CD8-positive, alpha-beta memory T cell (primary cell): ENCODE measurements around the gene HDGFL2. TPM values are rescaled to one million over a fixed set of nuclear protein-coding genes. Genes with fewer than 3 reads are reported as not detected.
"Not testable (repeated sequence)": the region's sequence is repeated elsewhere in the genome, so short reads cannot be mapped to it uniquely, and the experiment has no call there.

Experiments
- CTCF ChIA-PET: fragments of 350-600 bp; sonication (Branson Sonifier 250); formaldehyde crosslinking; loops from one replicate; lab custom pipeline; 2021; ENCODE audit warnings: antibody characterized with exemption; lab: Charles Lee
- POLR2A ChIA-PET: fragments of 350-600 bp; sonication (Branson Sonifier 250); formaldehyde crosslinking; loops from one replicate; lab custom pipeline; 2021; ENCODE audit warnings: antibody characterized with exemption; lab: Charles Lee
- DNase-seq, 5 donors: peaks; one replicate each; pipeline versions ENCODE4 v3.0.0 to v3.0.0-alpha.2; 2020 to 2022; ENCODE audit warnings: mixed read lengths in 1 of 5
- H3K27ac ChIP-seq: one replicate; pipeline ENCODE4 v1.7.0; 2013; ENCODE audit warnings: low read depth, mild to moderate bottlenecking, low read length, moderate library complexity
- H3K27me3 ChIP-seq: 2 replicates; pipeline ENCODE4 v1.7.0; 2013; ENCODE audit warnings: low read length, mild to moderate bottlenecking; ENCODE audit not compliant: insufficient read depth, poor library complexity, severe bottlenecking
- H3K36me3 ChIP-seq: 2 replicates; pipeline ENCODE4 v1.7.0; 2013; ENCODE audit warnings: mild to moderate bottlenecking, low read length, moderate library complexity; ENCODE audit not compliant: insufficient read depth
- H3K4me1 ChIP-seq: 2 replicates; pipeline ENCODE4 v1.7.0; 2013; ENCODE audit warnings: mild to moderate bottlenecking, low read length, moderate library complexity; ENCODE audit not compliant: insufficient read depth
- H3K4me3 ChIP-seq: 2 replicates; pipeline ENCODE4 v1.7.0; 2013; ENCODE audit warnings: mild to moderate bottlenecking, low read length
- H3K9me3 ChIP-seq: 2 replicates; pipeline ENCODE4 v1.7.0; 2013; ENCODE audit warnings: mild to moderate bottlenecking, low read length
- H3K27ac Mint-ChIP-seq, 8 donors: one replicate each; pipeline ENCODE4 v1.8.0; 2020 to 2021; ENCODE audit warnings: mixed read lengths in 8 of 8, mild to moderate bottlenecking in 6 of 8, inconsistent platforms in 3 of 8, moderate library complexity in 3 of 8
- H3K27me3 Mint-ChIP-seq, 2 donors: one replicate each; pipeline ENCODE4 v1.8.0; 2020 to 2021; ENCODE audit warnings: mixed read lengths in 2 of 2, mild to moderate bottlenecking in 1 of 2, moderate library complexity in 1 of 2
- H3K36me3 Mint-ChIP-seq, 3 donors: one replicate each; pipeline ENCODE4 v1.8.0; 2020 to 2021; ENCODE audit warnings: mixed read lengths in 3 of 3, inconsistent platforms in 1 of 3, mild to moderate bottlenecking in 1 of 3
- H3K4me1 Mint-ChIP-seq, 3 donors: one replicate each; pipeline ENCODE4 v1.8.0; 2020 to 2021; ENCODE audit warnings: mixed read lengths in 3 of 3, inconsistent platforms in 1 of 3, mild to moderate bottlenecking in 1 of 3
- H3K4me3 Mint-ChIP-seq, 7 donors: one replicate each; pipeline ENCODE4 v1.8.0; 2020 to 2021; ENCODE audit warnings: mixed read lengths in 7 of 7, mild to moderate bottlenecking in 6 of 7, moderate library complexity in 4 of 7, inconsistent platforms in 2 of 7
- H3K9me3 Mint-ChIP-seq, 5 donors: one replicate each; pipeline ENCODE4 v1.8.0; 2020 to 2022; ENCODE audit warnings: mixed read lengths in 5 of 5, mild to moderate bottlenecking in 3 of 5, moderate library complexity in 2 of 5, inconsistent platforms in 1 of 5
- polyA plus RNA-seq: library from polyadenylated mRNA; unstranded; fragments of 300-500 nt; fragmentation: Illumina TruSeq; gene quantifications from one replicate; pipeline ENCODE4 v1.2.3, GENCODE V29; 2021
- total RNA-seq, 2 experiments: library from RNA; stranded (reverse); gene quantifications; one replicate each; pipeline ENCODE4 v1.2.3, GENCODE V29; 2021

HDGFL2 gene
- total and polyA plus RNA-seq, 3 experiments from 2014 or later: 24.9 to 45.4 (median 42.7) TPM

DNA sequence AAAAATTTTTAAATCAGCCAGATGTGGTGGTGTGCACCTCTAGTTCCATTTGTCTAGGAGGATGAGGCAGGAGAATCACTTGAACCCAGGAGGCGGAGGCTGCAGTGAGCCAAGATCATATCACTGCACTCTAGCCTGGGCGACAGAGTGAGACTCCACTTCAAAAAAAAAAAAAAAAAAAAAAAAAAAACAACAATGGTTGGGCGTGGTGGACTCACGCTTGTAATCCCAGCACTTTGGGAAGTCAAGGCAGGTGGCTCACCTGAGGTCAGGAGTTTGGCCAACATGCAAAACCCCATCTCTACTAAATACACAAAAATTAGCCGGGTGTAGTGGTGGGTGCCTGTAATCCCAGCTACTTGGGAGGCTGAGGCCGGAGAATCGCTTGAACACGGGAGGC lies 55.3 kb downstream of the HDGFL2 start:
- DNase-seq, H3K9me3 ChIP-seq, H3K27ac ChIP-seq, H3K36me3 ChIP-seq, H3K4me1 ChIP-seq, H3K4me3 Mint-ChIP-seq, POLR2A ChIA-PET, H3K27ac Mint-ChIP-seq, H3K9me3 Mint-ChIP-seq, H3K27me3 ChIP-seq, H3K27me3 Mint-ChIP-seq, H3K36me3 Mint-ChIP-seq, H3K4me3 ChIP-seq, H3K4me1 Mint-ChIP-seq: not testable (repeated sequence)
- CTCF ChIA-PET: interaction anchor here (1.3 kb wide), 1 partner anchor 260 kb away, joined by 3 read pairs; no protein-coding TSS in a partner anchor

- Mint-ChIP-seq H3K4me1 (no peaks in the 10 kb centered on the region), H3K36me3 (no peaks in the 10 kb centered on the region), H3K4me3 (no peak overlapping the region), H3K27me3 (peaks cover 0 to 4% of the 10 kb centered on the region in 2 donors), H3K9me3 (no peaks in the 10 kb centered on the region), H3K27ac (no peak overlapping the region)
- H3K4me3 ChIP-seq: no peak overlapping the region
- H3K27me3 ChIP-seq: no peaks in the 10 kb centered on the region
- no peaks in the 10 kb centered on the region for H3K4me1 ChIP-seq
- no peak for DNase-seq
- no peaks in the 10 kb centered on the region for H3K36me3 ChIP-seq
- no peaks in the 10 kb centered on the region for H3K9me3 ChIP-seq
- H3K27ac ChIP-seq: no peak overlapping the region
- POLR2A ChIA-PET: no interaction called here
- CTCF ChIA-PET: no interaction called here
These were observed 56.7 kb downstream of the HDGFL2 start for GRCh38 chr19:4528843-4529242.

- Histone ChIP-seq H3K4me3 (no peak overlapping the region), H3K9me3 (no peaks in the 10 kb centered on the region), H3K27me3 (no peaks in the 10 kb centered on the region), H3K36me3 (no peaks in the 10 kb centered on the region), H3K4me1 (no peaks in the 10 kb centered on the region), H3K27ac (no peak overlapping the region)
- CTCF ChIA-PET: no interaction called here
- H3K4me1 Mint-ChIP-seq: peaks cover 0 to 2% (median 0%) of the 10 kb centered on the region in 3 donors
- no peak overlapping the region for H3K4me3 Mint-ChIP-seq
- H3K27ac Mint-ChIP-seq: no peak overlapping the region
- H3K9me3 Mint-ChIP-seq: no peaks in the 10 kb centered on the region
- peaks cover 0 to 4% of the 10 kb centered on the region in 2 donors for H3K27me3 Mint-ChIP-seq
- no peak for DNase-seq
- POLR2A ChIA-PET: no interaction called here
- no peaks in the 10 kb centered on the region for H3K36me3 Mint-ChIP-seq
These were observed 57.9 kb downstream of the HDGFL2 start for GRCh38 chr19:4529924-4530522.

DNA sequence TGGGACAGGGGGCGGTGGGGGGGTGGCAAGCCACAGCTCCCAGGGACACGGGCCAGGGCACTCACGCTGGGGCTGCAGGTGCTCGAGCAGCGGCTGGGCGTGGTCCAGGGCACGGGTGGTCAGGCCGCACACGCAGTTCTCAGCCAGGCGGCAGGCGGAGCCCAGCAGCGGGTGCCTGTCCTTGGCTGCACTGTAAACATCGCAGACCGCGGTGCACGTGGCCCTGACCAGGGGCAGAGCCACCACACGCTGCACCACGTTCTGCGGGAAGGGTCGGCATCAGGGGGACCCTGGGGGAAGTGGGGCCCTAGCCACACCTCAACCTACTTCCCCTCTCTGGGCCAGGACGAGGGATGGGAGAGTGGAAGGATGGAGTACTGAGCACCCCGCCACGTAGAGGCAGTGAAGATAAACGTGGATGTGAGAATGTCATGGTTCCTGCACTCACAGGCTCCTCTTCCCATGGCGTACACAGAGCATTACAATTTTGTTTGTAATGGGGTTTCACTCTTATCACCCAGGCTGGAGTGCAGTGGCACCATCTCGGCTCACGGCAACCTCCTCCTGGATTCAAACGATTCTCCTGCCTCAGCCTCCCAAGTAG lies 59.6 kb downstream of the HDGFL2 start:
- Mint-ChIP-seq H3K27me3 (peaks cover 5 to 7% of the 10 kb centered on the region in 2 donors), H3K4me1 (peaks cover 4 to 5% (median 4%) of the 10 kb centered on the region in 3 donors), H3K36me3 (no peaks in the 10 kb centered on the region), H3K27ac (no peak overlapping the region), H3K9me3 (no peaks in the 10 kb centered on the region), H3K4me3 (no peak overlapping the region)
- no peaks in the 10 kb centered on the region for H3K36me3 ChIP-seq
- no peak overlapping the region for H3K27ac ChIP-seq
- ChIA-PET CTCF (no interaction called here), POLR2A (no interaction called here)
- H3K4me1 ChIP-seq: peaks cover 4% of the 10 kb centered on the region
- H3K9me3 ChIP-seq: no peaks in the 10 kb centered on the region
- H3K4me3 ChIP-seq: no peak overlapping the region
- DNase-seq: no peak
- no peaks in the 10 kb centered on the region for H3K27me3 ChIP-seq

DNA sequence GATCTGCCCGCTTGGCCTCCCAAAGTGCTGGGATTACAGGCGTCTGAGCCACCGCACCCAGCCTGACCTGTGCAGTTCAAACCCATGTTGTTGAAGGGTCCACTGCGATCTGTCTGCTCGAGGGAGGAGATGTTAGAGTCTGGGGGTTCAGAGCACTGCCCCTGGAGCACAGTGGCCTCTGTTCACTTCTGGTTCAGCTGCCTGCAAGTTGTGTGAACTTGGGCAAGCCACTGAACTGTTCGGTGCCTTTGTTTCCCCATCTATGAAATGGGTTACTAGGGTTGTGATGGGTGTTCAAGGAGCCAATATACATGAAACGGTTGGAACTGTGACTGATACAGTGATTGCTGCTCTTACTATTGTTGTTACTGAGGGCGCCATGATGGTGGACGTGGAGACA lies 61.2 kb downstream of the HDGFL2 start:
- no peaks in the 10 kb centered on the region for H3K9me3 Mint-ChIP-seq
- ChIA-PET CTCF (no interaction called here), POLR2A (no interaction called here)
- H3K27ac ChIP-seq: no peak overlapping the region
- no peaks in the 10 kb centered on the region for H3K9me3 ChIP-seq
- DNase-seq: no peak
- H3K4me3 Mint-ChIP-seq: no peak overlapping the region
- H3K4me1 ChIP-seq: peaks cover 4% of the 10 kb centered on the region
- no peak overlapping the region for H3K4me3 ChIP-seq
- H3K4me1 Mint-ChIP-seq: peaks cover 4 to 5% (median 4%) of the 10 kb centered on the region in 3 donors
- no peak overlapping the region for H3K27ac Mint-ChIP-seq
- H3K36me3 ChIP-seq: no peaks in the 10 kb centered on the region
- no peaks in the 10 kb centered on the region for H3K36me3 Mint-ChIP-seq
- H3K27me3 Mint-ChIP-seq: peaks cover 7 to 13% of the 10 kb centered on the region in 2 donors
- H3K27me3 ChIP-seq: no peaks in the 10 kb centered on the region

- no peak overlapping the region for H3K4me3 Mint-ChIP-seq
- H3K9me3 ChIP-seq: no peaks in the 10 kb centered on the region
- peaks cover 7 to 17% of the 10 kb centered on the region in 2 donors for H3K27me3 Mint-ChIP-seq
- no peak overlapping the region for H3K27ac ChIP-seq
- H3K4me1 Mint-ChIP-seq: peaks cover 4 to 5% (median 4%) of the 10 kb centered on the region in 3 donors
- H3K36me3 Mint-ChIP-seq: no peaks in the 10 kb centered on the region
- CTCF ChIA-PET: no interaction called here
- H3K4me1 ChIP-seq: peaks cover 4% of the 10 kb centered on the region
- no peaks in the 10 kb centered on the region for H3K27me3 ChIP-seq
- no peak overlapping the region for H3K4me3 ChIP-seq
- H3K36me3 ChIP-seq: no peaks in the 10 kb centered on the region
- no peak overlapping the region for H3K27ac Mint-ChIP-seq
- no peaks in the 10 kb centered on the region for H3K9me3 Mint-ChIP-seq
- no peak for DNase-seq
- POLR2A ChIA-PET: no interaction called here
These were observed 61.8 kb downstream of the HDGFL2 start for GRCh38 chr19:4533835-4534424.

DNA sequence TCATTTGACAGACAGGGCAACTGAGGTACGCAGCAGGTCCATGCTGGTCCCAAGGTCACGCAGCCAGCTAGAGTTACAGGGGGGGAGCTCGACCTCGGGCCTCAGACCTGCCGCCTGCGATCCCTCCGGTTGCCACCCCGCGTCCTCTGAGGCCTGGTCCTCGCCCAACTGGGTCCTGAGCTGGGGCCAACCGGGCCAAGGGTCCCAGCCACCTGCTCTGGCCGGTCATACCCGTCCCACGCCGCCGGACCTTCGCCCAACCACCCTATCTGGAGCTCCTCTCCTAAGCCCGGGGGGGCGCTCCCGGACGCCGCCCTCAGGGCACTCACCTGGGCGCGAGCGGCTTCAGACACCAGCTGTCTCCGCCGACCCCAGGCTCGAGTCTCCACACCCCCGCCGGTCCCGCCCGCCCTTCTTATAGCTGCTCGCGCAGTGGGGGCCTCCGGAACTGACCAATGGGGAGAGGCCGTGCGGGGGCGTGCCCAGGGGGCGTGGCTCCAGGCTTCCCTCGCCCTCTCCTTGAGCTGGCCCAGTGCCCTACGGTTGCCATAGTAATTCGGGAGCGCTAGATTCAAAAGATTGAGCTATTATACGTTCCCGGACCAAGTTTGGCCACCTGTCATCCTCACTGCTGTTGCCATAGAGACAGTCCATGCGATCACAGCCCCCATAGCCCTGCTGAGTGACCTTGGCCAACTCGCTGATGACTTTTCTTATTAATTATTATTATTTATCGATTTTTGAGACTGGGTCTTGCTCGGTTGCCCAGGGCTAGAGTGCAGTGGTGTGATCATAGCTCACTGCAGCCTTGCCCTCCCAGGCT lies 63.0 kb downstream of the HDGFL2 start, which contains the start of gene PLIN5:
Gene PLIN5, minus strand, starts transcription at position 389 of the 823 bp plus-strand sequence. CDS start 1,150 bp downstream, outside the sequence.
- POLR2A ChIA-PET: no interaction called here
- CTCF ChIA-PET: interaction anchor here (0.8 kb wide), 1 partner anchor 9 kb away, joined by 3 read pairs; no protein-coding TSS in a partner anchor
- H3K27ac Mint-ChIP-seq: no peak within 1 kb of the TSS

More for the DNA sequence above, 63.0 kb downstream of the HDGFL2 start, which contains the start of gene PLIN5:
- H3K27me3 ChIP-seq: no peaks in the 10 kb centered on the region
- H3K27ac ChIP-seq: no peak within 1 kb of the TSS
- Mint-ChIP-seq H3K9me3 (peaks cover 0 to under 1% (median 0%) of the 10 kb centered on the region in 5 donors), H3K36me3 (no peaks in the 10 kb centered on the region), H3K27me3 (peaks cover 5 to 26% of the 10 kb centered on the region in 2 donors), H3K4me1 (peaks cover 4 to 7% (median 5%) of the 10 kb centered on the region in 3 donors), H3K4me3 (peak within 1 kb of the TSS in 5 of 7 donors; percentile 15 to 61 (median 34))
- DNase-seq: peak in 4 of 5 donors; percentile 27 to 59 (median 47)
- H3K4me1 ChIP-seq: peaks cover 4% of the 10 kb centered on the region
- H3K4me3 ChIP-seq: no peak within 1 kb of the TSS
- no peaks in the 10 kb centered on the region for H3K36me3 ChIP-seq
- no peaks in the 10 kb centered on the region for H3K9me3 ChIP-seq
